Stimulated activated CD8-positive, alpha-beta memory T cell treated with anti-CD3 and anti-CD28 coated beads, Interleukin-2, amount 100 ng/mL, for 1 hour (primary cell): ENCODE measurements around the gene CNN3.
A peak's percentile ranks its signal among the peaks of the same experiment; 100 is the strongest.

Experiments used
- DNase-seq, 2 donors: peaks; one replicate each; pipeline ENCODE4 v3.0.0-alpha.2; 2020; ENCODE audit warnings: low read depth in 2 of 2

CNN3 gene

DNA sequence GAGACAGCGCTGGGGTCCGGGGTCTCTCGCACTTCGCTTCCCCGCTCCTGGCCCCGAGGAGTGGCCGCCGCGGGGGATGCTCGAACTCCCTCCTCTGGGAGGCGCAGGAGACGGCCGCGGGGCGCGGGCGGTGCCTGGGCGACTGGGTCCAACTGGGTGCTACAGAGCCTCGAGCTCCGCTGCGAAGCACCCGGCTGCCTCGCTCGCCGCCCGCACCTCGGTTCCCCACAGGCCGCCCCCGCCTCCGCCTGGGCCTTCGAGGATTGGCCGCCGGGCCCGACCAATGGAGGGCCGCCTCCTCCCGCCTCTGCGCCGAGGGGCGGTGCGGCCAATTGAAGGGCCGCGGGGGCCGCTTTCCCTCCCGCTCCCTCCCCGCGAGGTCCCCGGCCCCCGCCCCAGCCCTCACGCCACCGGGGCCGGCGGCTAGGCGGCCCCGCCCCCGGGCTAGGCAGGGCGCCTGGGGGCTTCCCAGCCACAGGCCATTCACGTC is at the start of gene CNN3:
CNN3 (minus strand) TSS at position 196 of the 490 bp plus-strand sequence. CDS start 216 bp downstream, outside the sequence.
- peak; percentile 34 to 51 for DNase-seq

GRCh38 chr1:94974824-94975223 is 47.9 kb upstream of the CNN3 start:
- no peak for DNase-seq

DNA sequence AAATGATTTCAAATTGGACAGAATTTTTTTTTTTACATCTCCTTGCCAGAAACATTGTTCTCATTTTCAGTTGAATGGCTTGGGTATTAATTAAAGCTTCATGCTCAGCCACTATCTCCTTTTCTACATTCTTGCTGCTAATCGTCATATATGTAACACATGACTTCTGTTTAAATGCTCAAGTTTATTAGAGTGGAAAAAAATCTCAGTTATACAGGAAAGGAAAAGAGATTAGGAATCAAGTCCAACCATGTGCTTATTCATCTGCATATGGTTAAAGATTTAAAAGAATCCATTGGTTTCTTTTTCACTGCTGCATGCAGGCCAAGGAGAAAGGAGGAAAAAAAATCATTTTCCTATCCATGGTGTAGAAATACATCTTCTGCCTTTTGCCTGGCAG is 47.3 kb upstream of the CNN3 start:
- no peak for DNase-seq

GRCh38 chr1:94973309-94973922 is 46.5 kb upstream of the CNN3 start:
- no peak for DNase-seq

DNA sequence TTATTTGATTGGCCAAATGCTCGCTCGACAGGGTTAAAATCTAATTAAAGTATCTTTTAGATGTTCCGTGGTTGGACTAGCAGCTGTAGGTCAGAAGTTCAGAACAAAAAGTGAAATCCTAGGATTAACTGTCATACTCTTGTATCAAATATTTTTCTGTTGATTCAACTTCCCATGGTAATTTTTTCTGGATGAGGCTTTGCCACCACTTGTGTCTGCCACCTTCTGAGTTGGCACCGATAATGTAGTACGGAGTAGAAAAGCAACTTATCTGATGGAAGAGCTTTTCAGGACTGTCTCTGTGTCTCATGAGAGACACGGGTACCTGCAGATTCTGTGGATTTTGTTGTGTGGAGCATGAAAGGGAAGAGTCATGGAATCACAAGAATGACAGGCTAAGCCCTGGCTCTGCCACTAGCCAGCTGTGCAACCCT is 44.6 kb upstream of the CNN3 start:
- no peak for DNase-seq

DNA sequence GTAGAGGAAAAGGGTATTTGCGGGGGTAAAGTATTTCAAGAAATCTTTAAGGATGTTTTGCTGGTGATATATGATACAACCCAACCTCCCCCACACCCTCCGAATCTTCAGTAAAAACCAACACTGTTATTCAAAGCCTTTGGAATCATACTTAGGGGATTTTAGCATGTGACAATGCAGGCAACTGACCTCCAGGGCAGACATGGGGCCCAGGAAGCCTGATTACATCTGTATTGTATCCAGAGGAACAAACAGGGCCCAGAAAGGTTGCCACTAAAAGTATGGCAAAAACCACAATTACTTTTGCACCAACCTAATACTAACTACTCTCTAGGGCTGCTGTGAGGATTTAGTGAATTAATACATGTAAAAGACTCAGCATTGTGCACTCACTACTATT is 43.9 kb upstream of the CNN3 start:
- DNase-seq: no peak

DNA sequence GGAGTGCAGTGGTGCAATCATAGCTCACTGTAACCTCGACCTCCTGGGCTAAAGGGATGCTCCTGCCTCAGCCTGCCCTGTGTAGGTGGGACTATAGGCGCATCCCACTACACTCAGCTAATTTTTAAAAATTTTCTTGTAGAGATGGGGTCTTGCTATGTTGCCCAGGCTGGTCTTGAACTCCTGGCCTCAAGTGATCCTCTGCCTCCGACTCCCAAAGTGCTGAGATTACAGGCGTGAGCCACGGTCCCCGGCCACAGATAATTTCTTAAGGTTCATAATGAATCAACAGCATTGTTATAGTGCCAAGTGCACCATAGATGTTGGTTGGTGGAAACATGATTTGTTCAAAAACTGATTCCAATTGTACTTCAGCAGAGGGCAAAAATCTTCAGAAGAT is 42.2 kb upstream of the CNN3 start:
- DNase-seq: no peak

GRCh38 chr1:94966033-94966432 is 39.1 kb upstream of the CNN3 start:
- no peak for DNase-seq

- no peak for DNase-seq
Observed at GRCh38 chr1:94963864-94964263, 37.0 kb upstream of the CNN3 start.

DNA sequence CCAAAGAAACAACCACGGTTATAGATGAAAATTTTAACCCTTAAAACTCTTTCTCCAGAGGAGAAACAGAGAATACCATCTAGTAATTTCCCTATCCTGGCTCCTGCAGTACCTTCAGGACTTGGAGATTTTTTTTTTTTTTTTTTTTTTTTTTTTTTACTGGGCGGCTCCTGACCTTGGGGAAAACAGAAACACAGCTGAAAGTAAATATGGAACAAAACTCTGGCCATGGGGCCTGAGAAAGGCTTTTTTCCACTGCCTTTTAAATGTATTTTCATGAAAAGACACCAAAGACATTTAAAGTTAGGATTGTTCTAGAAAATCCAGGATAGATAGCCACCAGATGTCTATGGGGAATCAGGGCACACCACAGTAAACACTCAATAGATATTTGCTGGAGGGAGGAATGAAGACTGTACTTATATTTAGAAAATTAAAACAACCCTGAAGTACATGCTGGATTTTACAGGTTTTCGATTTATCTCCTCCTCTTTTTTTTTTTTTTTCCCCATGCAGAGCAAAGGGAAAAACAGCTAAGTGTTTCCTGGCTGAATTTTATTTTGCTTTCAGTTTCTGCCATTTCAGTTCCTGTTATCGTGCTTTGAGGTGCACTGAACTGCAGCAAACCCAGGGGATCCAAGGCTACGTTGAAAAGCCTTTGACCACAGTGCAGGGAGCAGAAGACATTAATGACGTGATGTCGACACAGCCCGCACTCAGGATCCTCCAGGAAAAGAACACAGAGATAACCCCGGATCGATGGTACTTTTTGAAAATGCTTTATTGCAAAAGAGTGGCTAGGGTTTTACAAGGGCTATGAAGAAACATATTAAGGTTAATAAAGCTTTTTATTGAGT is 35.7 kb upstream of the CNN3 start:
- DNase-seq: no peak

GRCh38 chr1:94961988-94962387 is 35.1 kb upstream of the CNN3 start:
- DNase-seq: no peak

DNA sequence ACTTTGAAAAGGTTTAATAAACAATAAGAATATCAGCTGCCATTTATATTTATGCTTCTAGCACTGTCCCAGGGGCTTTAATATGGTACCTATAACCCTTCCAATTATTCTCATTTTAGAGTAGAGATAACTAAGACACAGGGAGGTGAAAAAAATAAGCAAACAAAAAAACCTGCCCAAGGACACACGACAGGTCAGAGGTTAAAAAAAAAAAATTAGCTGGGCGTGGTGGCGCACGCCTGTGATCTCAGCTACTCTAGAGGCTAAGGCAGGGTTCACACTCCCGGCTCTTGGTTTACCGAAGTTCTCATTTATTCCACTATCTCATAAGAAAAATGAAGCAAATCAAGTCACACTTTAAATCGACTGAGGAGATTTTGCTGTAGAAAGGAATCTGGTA is 34.7 kb upstream of the CNN3 start:
- no peak for DNase-seq

- DNase-seq: no peak
Observed at GRCh38 chr1:94958081-94958480, 31.2 kb upstream of the CNN3 start.

DNA sequence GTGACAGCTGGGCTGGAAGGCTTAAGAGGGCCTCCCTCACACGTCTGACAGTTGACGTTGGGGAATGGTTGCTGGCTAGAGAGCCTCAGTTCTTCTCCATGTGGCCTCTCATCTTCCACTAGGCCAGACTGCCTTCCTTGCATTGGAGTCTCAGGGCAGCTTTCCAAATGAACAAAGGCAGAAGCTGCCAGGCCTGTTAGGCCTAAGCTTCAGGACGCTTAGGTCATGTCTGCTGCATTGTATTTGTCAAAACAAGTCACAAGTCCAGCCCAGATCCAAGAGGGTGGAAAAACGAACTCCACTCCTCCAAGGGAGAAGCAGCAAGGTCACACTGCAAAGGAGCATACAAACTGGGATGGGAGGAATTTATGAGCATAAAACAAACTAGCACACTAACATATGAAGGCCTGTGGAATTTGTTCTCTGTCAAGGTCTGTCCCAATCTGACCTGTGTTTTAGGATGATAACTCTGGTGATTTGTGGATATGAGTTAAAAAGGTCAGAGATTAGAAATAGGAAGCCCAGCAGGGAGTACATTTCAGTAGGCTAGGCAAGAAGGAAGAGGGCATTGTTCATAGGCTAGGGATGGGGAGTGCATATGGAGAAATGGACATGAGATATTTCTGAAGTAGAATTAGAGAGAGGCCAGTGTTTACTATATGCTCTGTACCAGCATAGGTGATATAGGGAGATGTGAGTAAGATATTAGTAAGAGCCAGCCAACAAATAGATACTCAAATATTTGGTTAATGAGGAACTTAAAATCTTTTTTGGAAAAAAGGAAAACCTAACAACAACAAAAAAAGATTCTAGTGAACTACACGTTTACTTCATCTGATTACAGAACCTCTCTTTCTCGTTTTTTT is 29.1 kb upstream of the CNN3 start:
- DNase-seq: no peak

DNA sequence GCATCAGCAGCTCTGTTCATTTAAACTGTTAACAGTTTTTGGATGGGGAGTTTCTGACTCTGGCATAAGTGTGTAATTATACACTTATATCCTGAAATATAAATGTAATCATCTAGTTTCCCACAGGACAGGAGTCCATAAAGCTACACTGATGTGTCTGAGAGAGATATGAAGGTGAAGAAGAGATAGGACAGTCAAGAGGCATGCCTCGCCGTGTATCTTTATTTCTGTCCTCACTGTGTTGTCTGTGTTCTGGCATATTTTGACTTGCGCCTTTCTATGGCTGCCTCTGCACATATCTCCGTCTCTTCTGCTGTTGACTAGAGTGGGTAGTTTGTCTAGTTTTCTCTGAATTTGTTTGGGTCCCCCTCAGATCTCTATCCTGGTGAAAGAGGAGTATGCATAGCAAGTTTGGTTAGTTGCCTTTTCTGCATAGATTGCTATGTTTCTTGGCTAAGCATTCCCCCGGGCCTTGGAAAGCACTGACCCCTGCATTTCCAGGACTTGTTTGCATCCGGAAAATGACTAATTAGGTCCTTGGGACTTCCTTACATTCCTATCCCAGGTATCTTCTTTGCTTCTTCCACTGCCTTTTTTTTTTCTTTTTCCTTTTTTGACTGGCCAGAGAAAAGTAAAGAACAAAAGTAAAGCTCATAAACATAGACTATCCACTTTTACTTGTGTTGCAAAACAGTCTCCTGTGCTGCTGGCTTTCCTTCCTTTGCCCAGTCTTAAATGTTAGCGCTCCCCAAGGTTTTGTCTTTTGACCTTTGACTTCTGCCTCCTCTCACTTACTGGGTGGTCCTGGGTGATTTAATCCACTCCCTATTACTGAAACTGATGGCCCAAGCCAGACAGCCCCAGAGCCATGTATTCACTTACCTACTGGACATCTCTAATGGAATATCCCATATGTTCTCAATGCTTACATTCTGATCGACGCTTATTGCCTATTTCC is 27.6 kb upstream of the CNN3 start:
- no peak for DNase-seq

DNA sequence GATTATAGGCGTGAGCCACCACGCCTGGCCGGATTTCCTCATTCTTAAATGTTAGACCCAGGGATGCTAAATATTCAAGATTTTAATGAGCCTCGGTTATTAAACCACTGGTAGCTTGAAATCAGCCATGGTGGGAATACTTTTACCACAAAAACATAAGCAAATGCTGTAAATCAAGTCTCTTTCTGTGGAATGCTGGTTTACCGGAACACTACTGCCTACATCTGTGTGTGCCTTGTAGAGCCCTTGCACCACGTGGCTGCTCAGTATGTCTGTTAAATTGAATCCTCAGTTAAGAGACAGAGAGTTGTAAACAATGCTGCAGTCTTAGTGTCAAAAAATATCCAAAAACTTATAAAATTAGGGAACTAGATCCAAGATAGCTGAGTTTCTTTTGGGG is 26.8 kb upstream of the CNN3 start:
- DNase-seq: no peak

- DNase-seq: no peak
Observed at GRCh38 chr1:94953107-94953506, 26.2 kb upstream of the CNN3 start.

DNA sequence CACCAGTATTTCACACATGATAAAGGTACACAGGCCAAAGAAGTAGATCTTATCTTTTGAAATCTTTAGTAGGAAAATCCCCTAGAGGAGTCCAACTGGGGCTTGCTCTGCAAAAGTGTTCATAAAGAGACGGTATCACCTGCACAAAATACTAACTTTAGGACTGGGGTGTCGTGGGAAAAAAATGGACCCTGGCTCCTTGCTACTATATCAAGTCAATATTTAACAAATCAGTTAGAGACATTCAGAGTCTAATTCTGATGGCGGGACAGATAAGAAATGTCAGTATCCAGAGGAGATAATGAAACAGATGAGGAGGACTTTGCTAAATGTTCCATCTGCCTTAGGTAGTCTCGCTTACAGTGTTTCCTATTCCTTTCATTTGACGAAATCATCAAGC is 25.6 kb upstream of the CNN3 start:
- DNase-seq: no peak

GRCh38 chr1:94951509-94952208 is 24.7 kb upstream of the CNN3 start:
- no peak for DNase-seq

DNA sequence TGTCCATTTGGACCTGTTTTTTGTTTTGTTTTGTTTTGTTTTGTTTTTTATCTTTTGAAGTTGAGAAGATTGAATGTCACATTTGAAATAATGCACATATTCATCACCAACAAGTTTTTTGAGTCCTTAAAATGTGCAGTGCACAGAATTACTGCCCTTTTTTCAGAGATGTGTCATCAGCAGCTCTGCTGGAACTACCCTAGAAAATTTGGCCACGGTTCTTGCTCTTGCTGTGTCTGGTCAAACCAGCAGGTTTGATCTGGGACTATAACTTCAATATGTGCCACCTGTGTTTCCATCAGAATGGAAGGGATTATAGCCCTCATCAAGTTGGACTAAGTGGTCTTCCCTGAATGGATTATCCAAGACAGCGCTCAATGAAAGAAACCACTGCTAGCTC is 24.1 kb upstream of the CNN3 start:
- no peak for DNase-seq
